Sigmoid colon (tissue), 4 donors: Measurements from ENCODE around the gene HECTD4.

Source experiments
- CTCF ChIP-seq, 4 experiments: fragments of 450-650 bp in 3 of 4; fragments of 200-600 bp in 1 of 4; IDR thresholded peaks; one replicate each; pipeline ENCODE4 v1.5.1; 2016 to 2019; ENCODE audit warnings: antibody characterized with exemption in 4 of 4, mild to moderate bottlenecking in 3 of 4, moderate library complexity in 2 of 4
- POLR2AphosphoS5 ChIP-seq, 4 donors: sonication (generic); formaldehyde crosslinking; IDR thresholded peaks; one replicate each; pipeline ENCODE4 v1.6.1; 2017; ENCODE audit warnings: antibody characterized with exemption in 4 of 4

DNA sequence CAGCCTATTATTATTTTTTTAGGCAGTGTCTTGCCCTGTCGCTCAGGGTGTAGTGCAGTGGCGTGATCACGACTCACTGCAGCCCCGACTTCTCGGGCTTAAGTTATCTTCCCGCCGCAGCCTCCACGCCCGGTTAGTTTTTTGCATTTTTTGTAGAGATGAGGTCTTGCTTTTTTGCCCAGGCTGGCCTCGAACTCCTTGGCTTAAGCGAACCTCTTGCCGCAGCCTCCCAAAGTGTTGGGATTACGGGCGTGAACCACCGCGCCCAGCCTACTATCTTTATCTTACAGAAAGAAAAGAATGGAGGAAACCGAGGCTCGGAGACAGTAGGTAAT is 36.0 kb upstream of the HECTD4 start:
- TF ChIP-seq CTCF (IDR thresholded peaks at IDR 0.05) (no peak), POLR2AphosphoS5 (IDR thresholded peaks at IDR 0.05) (no peak)
